Spleen (tissue), 7 donors: ENCODE measurements around the gene ITGA2.

Source experiments
- CTCF ChIP-seq, 11 experiments: fragments of 200-600 bp in 7 of 11; fragments of 450-650 bp in 4 of 11; sonication (generic) in 4 of 11; IDR thresholded peaks in 8 of 11; conservative IDR thresholded peaks in 3 of 11; 1 replicate in 7 of 11; 2 replicates in 4 of 11; pipeline versions ENCODE4 v1.4.0 to v1.8.0; 2016 to 2021; ENCODE audit warnings: antibody characterized with exemption in 11 of 11, inconsistent platforms in 4 of 11, mild to moderate bottlenecking in 1 of 11
- POLR2A ChIP-seq, 3 donors: fragments of 450-650 bp; IDR thresholded peaks; one replicate each; pipeline ENCODE4 v1.5.1; 2017; ENCODE audit warnings: antibody characterized with exemption in 3 of 3, mild to moderate bottlenecking in 1 of 3
- POLR2AphosphoS5 ChIP-seq, 3 donors: sonication (generic); formaldehyde crosslinking; IDR thresholded peaks; one replicate each; pipeline ENCODE4 v1.5.1; 2017; ENCODE audit warnings: antibody characterized with exemption in 3 of 3
- donor health status: DM: no; HTN: no; CAD: no; lungs with moderate emphysema.
- donor health status: DM: no; HTN: no; CAD: no.
- donor health status: DM: no; HTN: no; CAD: no.

- TF ChIP-seq CTCF (IDR thresholded peaks at IDR 0.05 in 8 of 11, conservative IDR thresholded peaks at IDR 0.05 in 3 of 11), result no peak
- no peak for TF ChIP-seq POLR2AphosphoS5 (IDR thresholded peaks at IDR 0.05)
- TF ChIP-seq POLR2A (IDR thresholded peaks at IDR 0.05), result no peak
Measured at GRCh38 chr5:53127107-53127506, 138.0 kb downstream of the ITGA2 start.
